IPS-15b (cell line): ENCODE results near the gene LRRC4C.

Source experiments
- H3K27me3 ChIP-seq: one replicate; pipeline ENCODE4 v1.6.1; 2013; ENCODE audit warnings: low read length; ENCODE audit not compliant: control insufficient read depth, insufficient read depth
- H3K36me3 ChIP-seq: one replicate; pipeline ENCODE4 v1.6.1; 2013; ENCODE audit warnings: low read length; ENCODE audit not compliant: control insufficient read depth, insufficient read depth
- H3K4me1 ChIP-seq: one replicate; pipeline ENCODE4 v1.6.1; 2013; ENCODE audit warnings: mild to moderate bottlenecking, low read length; ENCODE audit not compliant: control insufficient read depth, insufficient read depth
- H3K4me3 ChIP-seq: one replicate; pipeline ENCODE4 v1.5.1; 2013; ENCODE audit warnings: low read depth, low read length
- H3K9ac ChIP-seq: one replicate; pipeline ENCODE4 v1.6.1; 2013; ENCODE audit warnings: low read depth, mild to moderate bottlenecking, low read length
- H3K9me3 ChIP-seq: one replicate; pipeline ENCODE4 v1.6.1; 2013; ENCODE audit warnings: mild to moderate bottlenecking, low read length; ENCODE audit not compliant: control insufficient read depth, insufficient read depth

The LRRC4C gene

GRCh38 chr11:41282395-41282794 lies 177.1 kb downstream of the LRRC4C start:
- Histone ChIP-seq H3K9me3 (no peaks in the 10 kb centered on the region), H3K4me1 (no peaks in the 10 kb centered on the region), H3K36me3 (no peaks in the 10 kb centered on the region), H3K9ac (no peak overlapping the region), H3K4me3 (no peak overlapping the region), H3K27me3 (no peaks in the 10 kb centered on the region)

GRCh38 chr11:41281131-41281742 lies 178.2 kb downstream of the LRRC4C start:
- H3K9me3 ChIP-seq, result no peaks in the 10 kb centered on the region
- no peaks in the 10 kb centered on the region for H3K27me3 ChIP-seq
- no peak overlapping the region for H3K4me3 ChIP-seq
- no peaks in the 10 kb centered on the region for H3K4me1 ChIP-seq
- no peaks in the 10 kb centered on the region for H3K36me3 ChIP-seq
- no peak overlapping the region for H3K9ac ChIP-seq

GRCh38 chr11:41274831-41275230 lies 184.6 kb downstream of the LRRC4C start:
- H3K9ac ChIP-seq, result no peak overlapping the region
- H3K36me3 ChIP-seq, result no peaks in the 10 kb centered on the region
- no peaks in the 10 kb centered on the region for H3K4me1 ChIP-seq
- H3K9me3 ChIP-seq, result no peaks in the 10 kb centered on the region
- no peak overlapping the region for H3K4me3 ChIP-seq
- H3K27me3 ChIP-seq, result no peaks in the 10 kb centered on the region

DNA sequence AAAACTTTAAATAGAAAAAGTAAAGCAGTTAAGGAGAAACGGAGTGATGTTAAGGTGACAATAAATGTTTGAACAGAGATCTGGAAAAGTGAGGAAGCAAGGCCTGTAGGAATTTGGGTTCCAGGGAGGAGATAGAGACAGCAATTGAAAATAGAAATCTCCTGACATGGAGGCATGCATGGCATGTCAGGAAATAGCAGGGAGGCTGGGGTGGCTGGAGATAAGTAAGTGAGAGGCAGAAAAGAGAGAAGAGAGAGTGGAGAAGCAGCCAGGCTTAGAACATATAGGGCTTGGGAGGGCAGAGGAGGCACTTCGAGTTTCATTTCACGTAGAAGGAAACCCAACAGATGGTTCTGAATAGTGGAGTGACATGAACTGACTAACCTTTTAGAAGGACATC lies 185.5 kb downstream of the LRRC4C start:
- Histone ChIP-seq H3K36me3 (no peaks in the 10 kb centered on the region), H3K4me1 (no peaks in the 10 kb centered on the region), H3K4me3 (no peak overlapping the region), H3K27me3 (no peaks in the 10 kb centered on the region), H3K9me3 (no peaks in the 10 kb centered on the region), H3K9ac (no peak overlapping the region)

- no peak overlapping the region for H3K9ac ChIP-seq
- no peak overlapping the region for H3K4me3 ChIP-seq
- H3K27me3 ChIP-seq, result no peaks in the 10 kb centered on the region
- H3K4me1 ChIP-seq, result no peaks in the 10 kb centered on the region
- no peaks in the 10 kb centered on the region for H3K36me3 ChIP-seq
- H3K9me3 ChIP-seq, result no peaks in the 10 kb centered on the region
These were observed 192.0 kb downstream of the LRRC4C start for GRCh38 chr11:41267451-41267850.

DNA sequence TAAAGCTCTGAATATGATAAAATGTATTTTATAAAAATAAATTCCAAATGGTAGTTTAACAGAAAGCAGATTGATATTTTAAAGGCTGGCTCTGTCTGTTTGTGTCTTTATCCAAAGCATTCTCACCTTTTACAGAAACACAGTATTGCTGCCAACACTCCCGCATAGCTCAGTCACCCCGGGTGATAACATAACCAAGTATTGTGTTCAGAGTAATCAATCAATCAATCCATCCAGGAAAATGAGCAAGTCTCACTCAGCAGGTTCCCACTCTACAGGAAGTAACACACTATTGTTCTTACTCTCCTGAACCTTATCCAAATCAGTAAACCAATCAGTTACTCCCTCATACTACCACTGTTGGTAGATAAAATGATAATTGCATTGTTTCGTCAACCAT lies 203.4 kb downstream of the LRRC4C start:
- Histone ChIP-seq H3K4me1 (no peaks in the 10 kb centered on the region), H3K9me3 (no peaks in the 10 kb centered on the region), H3K36me3 (no peaks in the 10 kb centered on the region), H3K9ac (no peak overlapping the region), H3K4me3 (no peak overlapping the region), H3K27me3 (no peaks in the 10 kb centered on the region)

GRCh38 chr11:41254966-41255365 lies 204.5 kb downstream of the LRRC4C start:
- no peaks in the 10 kb centered on the region for H3K36me3 ChIP-seq
- H3K4me1 ChIP-seq, result no peaks in the 10 kb centered on the region
- H3K9ac ChIP-seq, result no peak overlapping the region
- H3K4me3 ChIP-seq, result no peak overlapping the region
- H3K9me3 ChIP-seq, result no peaks in the 10 kb centered on the region
- H3K27me3 ChIP-seq, result no peaks in the 10 kb centered on the region

- H3K27me3 ChIP-seq, result no peaks in the 10 kb centered on the region
- H3K36me3 ChIP-seq, result no peaks in the 10 kb centered on the region
- H3K9ac ChIP-seq, result no peak overlapping the region
- no peaks in the 10 kb centered on the region for H3K4me1 ChIP-seq
- no peak overlapping the region for H3K4me3 ChIP-seq
- H3K9me3 ChIP-seq, result no peaks in the 10 kb centered on the region
These were observed 209.0 kb downstream of the LRRC4C start for GRCh38 chr11:41250408-41250935.

DNA sequence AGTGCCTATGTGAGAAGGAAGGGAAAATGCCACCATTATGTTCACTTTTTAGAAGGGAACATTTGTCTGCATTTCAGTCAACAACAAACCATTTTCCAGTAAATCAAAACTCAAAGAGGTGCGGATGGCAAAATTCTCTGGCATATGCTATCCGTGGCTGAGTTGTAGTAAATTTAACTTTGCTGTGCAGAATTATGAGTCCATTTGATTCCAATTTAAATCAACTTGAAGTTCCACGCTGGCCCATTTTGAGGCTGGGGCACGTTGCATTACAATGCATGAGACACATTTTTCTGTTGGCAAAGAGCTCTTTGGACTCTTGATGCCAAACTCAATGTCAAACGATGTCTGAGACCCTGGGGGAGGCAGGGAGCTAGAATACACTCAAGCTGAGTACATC lies 211.8 kb downstream of the LRRC4C start:
- Histone ChIP-seq H3K36me3 (no peaks in the 10 kb centered on the region), H3K9me3 (no peaks in the 10 kb centered on the region), H3K4me1 (no peaks in the 10 kb centered on the region)

GRCh38 chr11:41246399-41246745 lies 213.1 kb downstream of the LRRC4C start:
- Histone ChIP-seq H3K9me3 (no peaks in the 10 kb centered on the region), H3K36me3 (no peaks in the 10 kb centered on the region), H3K4me3 (no peak overlapping the region), H3K9ac (no peak overlapping the region), H3K27me3 (no peaks in the 10 kb centered on the region), H3K4me1 (no peaks in the 10 kb centered on the region)

More for the DNA sequence above, 211.8 kb downstream of the LRRC4C start:
- no peak overlapping the region for H3K9ac ChIP-seq
- no peaks in the 10 kb centered on the region for H3K27me3 ChIP-seq
- no peak overlapping the region for H3K4me3 ChIP-seq

- Histone ChIP-seq H3K9ac (no peak overlapping the region), H3K4me1 (no peaks in the 10 kb centered on the region), H3K9me3 (no peaks in the 10 kb centered on the region), H3K27me3 (no peaks in the 10 kb centered on the region), H3K4me3 (no peak overlapping the region), H3K36me3 (no peaks in the 10 kb centered on the region)
These were observed 213.6 kb downstream of the LRRC4C start for GRCh38 chr11:41245704-41246398.

DNA sequence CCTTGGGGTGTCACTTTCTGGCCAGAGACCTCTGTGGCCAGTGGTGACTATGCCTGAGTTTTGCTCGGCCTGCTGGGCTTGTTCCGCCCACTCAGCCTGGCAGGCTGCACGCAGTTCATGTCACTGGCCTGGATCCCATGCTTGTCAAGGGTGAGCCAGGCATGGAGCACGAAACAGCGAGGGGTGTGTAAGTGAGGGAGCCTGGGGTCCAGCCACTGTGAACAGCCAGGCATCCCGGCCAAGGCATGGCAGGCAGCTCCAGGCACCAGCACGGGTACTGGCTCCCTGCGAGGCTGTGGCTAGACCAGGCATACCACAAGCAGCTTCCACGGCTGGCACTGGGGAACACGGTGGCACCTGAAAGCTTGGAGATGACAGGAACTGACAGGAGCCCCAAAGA lies 214.3 kb downstream of the LRRC4C start:
- Histone ChIP-seq H3K9me3 (no peaks in the 10 kb centered on the region), H3K9ac (no peak overlapping the region), H3K4me1 (no peaks in the 10 kb centered on the region), H3K27me3 (no peaks in the 10 kb centered on the region), H3K36me3 (no peaks in the 10 kb centered on the region), H3K4me3 (no peak overlapping the region)
